HG02981 (cell line): Measurements from ENCODE around the gene SNCAIP.
"Not testable (repeated sequence)": the region's sequence is repeated elsewhere in the genome, so short reads cannot be mapped to it uniquely, and the experiment has no call there.

ENCODE experiments used
- ATAC-seq: cut with Tn5 transposase; IDR thresholded peaks from one replicate; pipeline ENCODE4 v1.9.1; 2021; ENCODE audit warnings: mild to moderate bottlenecking, moderate library complexity; ENCODE audit not compliant: unreplicated experiment

Gene SNCAIP

GRCh38 chr5:122312591-122313406 lies 762 bp downstream of the SNCAIP start:
- ATAC-seq = peak; percentile 14

GRCh38 chr5:122314036-122314435 lies 2.0 kb downstream of the SNCAIP start:
- no peak for ATAC-seq

- no peak for ATAC-seq
Measured at GRCh38 chr5:122315521-122315920, 3.5 kb downstream of the SNCAIP start.

- no peak for ATAC-seq
Measured at GRCh38 chr5:122316656-122317055, 4.6 kb downstream of the SNCAIP start.

GRCh38 chr5:122319897-122320296 lies 7.9 kb downstream of the SNCAIP start:
- ATAC-seq = no peak

GRCh38 chr5:122321921-122322320 lies 9.9 kb downstream of the SNCAIP start:
- ATAC-seq = no peak

- no peak for ATAC-seq
Measured at GRCh38 chr5:122322801-122323548, 10.9 kb downstream of the SNCAIP start.

- no peak for ATAC-seq
Measured at GRCh38 chr5:122323738-122324137, 11.7 kb downstream of the SNCAIP start.

- no peak for ATAC-seq
Measured at GRCh38 chr5:122327110-122327509, 15.1 kb downstream of the SNCAIP start.

- ATAC-seq = no peak
Measured at GRCh38 chr5:122330881-122331280, 18.8 kb downstream of the SNCAIP start.

- no peak for ATAC-seq
Measured at GRCh38 chr5:122332599-122333555, 20.8 kb downstream of the SNCAIP start.

- ATAC-seq = no peak
Measured at GRCh38 chr5:122333564-122333963, 21.5 kb downstream of the SNCAIP start.

GRCh38 chr5:122339591-122339990 lies 27.6 kb downstream of the SNCAIP start:
- no peak for ATAC-seq

- no peak for ATAC-seq
Measured at GRCh38 chr5:122341087-122341486, 29.1 kb downstream of the SNCAIP start.

- no peak for ATAC-seq
Measured at GRCh38 chr5:122342256-122342655, 30.2 kb downstream of the SNCAIP start.

- ATAC-seq = no peak
Measured at GRCh38 chr5:122346897-122347581, 35.0 kb downstream of the SNCAIP start.

GRCh38 chr5:122350496-122350895 lies 38.5 kb downstream of the SNCAIP start:
- ATAC-seq = no peak

GRCh38 chr5:122351416-122352157 lies 39.5 kb downstream of the SNCAIP start:
- ATAC-seq = no peak

GRCh38 chr5:122352331-122352730 lies 40.3 kb downstream of the SNCAIP start:
- ATAC-seq = no peak

- not testable (repeated sequence) for ATAC-seq
Measured at GRCh38 chr5:122353361-122353760, 41.3 kb downstream of the SNCAIP start.
